T follicular helper cell (primary cell): ENCODE results near the gene MRAS.
"Not testable (repeated sequence)": the region's sequence is repeated elsewhere in the genome, so short reads cannot be mapped to it uniquely, and the experiment has no call there.

Source experiments
- DNase-seq: peaks from one replicate; pipeline ENCODE4 v3.0.0-alpha.2; 2020; ENCODE audit warnings: low read depth

MRAS gene

GRCh38 chr3:138367326-138367850 lies 19.0 kb downstream of the MRAS start:
- no peak for DNase-seq

- DNase-seq = no peak
These were observed 19.5 kb downstream of the MRAS start for GRCh38 chr3:138367911-138368310.

GRCh38 chr3:138369151-138369900 lies 20.9 kb downstream of the MRAS start:
- no peak for DNase-seq

GRCh38 chr3:138370321-138370720 lies 21.9 kb downstream of the MRAS start:
- DNase-seq = no peak

- no peak for DNase-seq
These were observed 22.9 kb downstream of the MRAS start for GRCh38 chr3:138371070-138371965.

- DNase-seq = no peak
These were observed 24.8 kb downstream of the MRAS start for GRCh38 chr3:138373087-138373735.

- no peak for DNase-seq
These were observed 25.3 kb downstream of the MRAS start for GRCh38 chr3:138373736-138374094.

- DNase-seq = no peak
These were observed 26.3 kb downstream of the MRAS start for GRCh38 chr3:138374573-138375134.

GRCh38 chr3:138375447-138375846 lies 27.1 kb downstream of the MRAS start:
- DNase-seq = no peak

GRCh38 chr3:138376663-138377062 lies 28.3 kb downstream of the MRAS start:
- DNase-seq = no peak

- not testable (repeated sequence) for DNase-seq
These were observed 28.8 kb downstream of the MRAS start for GRCh38 chr3:138377212-138377611.

GRCh38 chr3:138377804-138378203 lies 29.4 kb downstream of the MRAS start:
- no peak for DNase-seq

- DNase-seq = no peak
These were observed 30.0 kb downstream of the MRAS start for GRCh38 chr3:138378331-138378730.

- DNase-seq = no peak
These were observed 30.6 kb downstream of the MRAS start for GRCh38 chr3:138378990-138379389.

GRCh38 chr3:138381413-138381901 lies 33.1 kb downstream of the MRAS start:
- DNase-seq = no peak

- no peak for DNase-seq
These were observed 33.8 kb downstream of the MRAS start for GRCh38 chr3:138381950-138382715.

GRCh38 chr3:138383715-138384465 lies 35.5 kb downstream of the MRAS start:
- DNase-seq = no peak

GRCh38 chr3:138384531-138384930 lies 36.2 kb downstream of the MRAS start:
- no peak for DNase-seq

- no peak for DNase-seq
These were observed 36.6 kb downstream of the MRAS start for GRCh38 chr3:138384976-138385375.

- no peak for DNase-seq
These were observed 40.8 kb downstream of the MRAS start for GRCh38 chr3:138389144-138389601.
